ENCODE results near the gene ROR2.

GRCh38 chr9:91864380-91864779 lies 85.6 kb downstream of the ROR2 start:
- TF ChIP-seq CTCF (IDR thresholded peaks at IDR 0.05) = no peak
- no peak for TF ChIP-seq ZFX (IDR thresholded peaks at IDR 0.05; ENCODE audit: borderline replicate concordance)

Data from 22Rv1 (cell line).